Measurements from ENCODE around the gene CUX1. TPM values are rescaled to one million over a fixed set of nuclear protein-coding genes. Genes with fewer than 3 reads are reported as not detected.

Gene CUX1
- total RNA-seq, 4 donors from 2014 or later, result 40.8 to 62.1 (median 43.8) TPM

GRCh38 chr7:102261451-102261850, 444.0 kb downstream of the CUX1 start:
- DNase-seq (ENCODE audit: low spot score in 2 of 2), result no peak
- no peak overlapping the region for H3K4me3 ChIP-seq (ENCODE audit: low read depth, poor library complexity, severe bottlenecking)
- WGBS, 2 donors, result 74 to 83% methylated on average over 9 of the region's 9 CpGs
- intact Hi-C loops (cut with DNase I; ENCODE audit: low total_unique reads), result no loop called here
- TF ChIP-seq POLR2A (IDR thresholded peaks at IDR 0.05) (no peak), CTCF (IDR thresholded peaks at IDR 0.05) (no peak)

GRCh38 chr7:102262546-102262945, 445.1 kb downstream of the CUX1 start:
- no peak overlapping the region for H3K4me3 ChIP-seq (ENCODE audit: low read depth, poor library complexity, severe bottlenecking)
- TF ChIP-seq POLR2A (IDR thresholded peaks at IDR 0.05), result no peak
- TF ChIP-seq CTCF (IDR thresholded peaks at IDR 0.05), result no peak
- no peak for DNase-seq (ENCODE audit: low spot score in 2 of 2)
- intact Hi-C loops (cut with DNase I; ENCODE audit: low total_unique reads), result no loop called here
- 78 to 88% methylated on average over 11 to 13 of the region's 13 CpGs for WGBS, 2 donors

GRCh38 chr7:102264367-102264891, 447.0 kb downstream of the CUX1 start:
- no peak for DNase-seq (ENCODE audit: low spot score in 2 of 2)
- no peak for TF ChIP-seq POLR2A (IDR thresholded peaks at IDR 0.05)
- no peak for TF ChIP-seq CTCF (IDR thresholded peaks at IDR 0.05)
- WGBS, 2 donors, result 77 to 80% methylated on average over 13 of the region's 13 CpGs
- intact Hi-C loops (cut with DNase I; ENCODE audit: low total_unique reads), result no loop called here
- H3K4me3 ChIP-seq (ENCODE audit: low read depth, poor library complexity, severe bottlenecking), result no peak overlapping the region

- TF ChIP-seq CTCF (IDR thresholded peaks at IDR 0.05) (no peak), POLR2A (IDR thresholded peaks at IDR 0.05) (no peak)
- H3K4me3 ChIP-seq (ENCODE audit: low read depth, poor library complexity, severe bottlenecking), result no peak overlapping the region
- 84% methylated on average over 14 of the region's 14 CpGs for WGBS, 2 donors
- DNase-seq (ENCODE audit: low spot score in 2 of 2), result no peak
- intact Hi-C loops (cut with DNase I; ENCODE audit: low total_unique reads), result no loop called here
Measured at GRCh38 chr7:102266541-102266940, 449.1 kb downstream of the CUX1 start.

- intact Hi-C loops (cut with DNase I; ENCODE audit: low total_unique reads), result no loop called here
- TF ChIP-seq CTCF (IDR thresholded peaks at IDR 0.05) (no peak), POLR2A (IDR thresholded peaks at IDR 0.05) (no peak)
- 71 to 85% methylated on average over 10 of the region's 10 CpGs for WGBS, 2 donors
- DNase-seq (ENCODE audit: low spot score in 2 of 2), result no peak
- H3K4me3 ChIP-seq (ENCODE audit: low read depth, poor library complexity, severe bottlenecking), result no peak overlapping the region
Measured at GRCh38 chr7:102268635-102269034, 451.2 kb downstream of the CUX1 start.

All from lower leg skin (tissue), 4 donors.